ENCODE data around the gene RABGEF1.

DNA sequence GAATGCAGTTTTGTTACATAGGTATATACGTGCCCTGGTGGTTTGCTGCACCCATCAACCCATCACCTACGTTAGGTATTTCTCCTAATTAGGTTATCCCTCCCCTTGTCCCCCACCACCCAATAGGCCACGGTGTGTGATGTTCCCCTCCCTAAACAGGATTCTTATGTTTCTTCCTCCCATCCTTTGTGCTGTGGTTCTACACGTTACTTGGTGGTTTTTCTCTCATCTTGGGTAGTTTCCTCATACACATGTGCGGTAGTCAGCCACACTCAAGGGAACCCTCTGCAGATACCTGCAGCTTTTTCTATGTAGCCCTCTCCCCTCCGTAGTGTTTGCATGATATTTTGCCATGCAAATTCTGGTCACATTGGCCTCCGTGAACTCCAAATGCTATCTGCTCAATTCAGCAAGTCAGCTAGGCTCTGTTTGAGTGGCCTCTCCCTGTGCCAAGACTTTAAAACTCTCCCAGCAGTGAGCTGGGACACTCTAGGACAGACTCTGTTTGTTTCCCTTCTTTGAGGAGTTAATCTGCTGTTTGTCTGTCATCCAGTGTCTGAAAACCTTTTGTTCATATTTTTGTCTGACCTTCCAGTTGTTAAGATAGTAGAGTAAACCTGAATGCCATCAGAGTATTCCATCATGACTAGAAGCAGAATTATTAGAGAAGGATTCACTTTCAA lies 41.0 kb downstream of the RABGEF1 start:
- TF ChIP-seq CTCF (conservative IDR thresholded peaks at IDR 0.05; ENCODE audit: low read length) (no peak), EZH2phosphoT487 (IDR thresholded peaks at IDR 0.05; ENCODE audit: borderline replicate concordance, low read depth, low read length) (no peak)

All from OCI-LY7 (cell line).